Naive thymus-derived CD8-positive, alpha-beta T cell (primary cell): ENCODE results near the gene NTSR2. TPM values are rescaled to one million over a fixed set of nuclear protein-coding genes. Genes with fewer than 3 reads are reported as not detected.

ENCODE experiments used
- ATAC-seq, 2 donors: fragments of 150-1000 bp; cut with Tn5 transposase in 1 of 2; sonication (Bioruptor Pico), chemical (Tn5 transposase) in 1 of 2; 1 replicate in 1 of 2; 2 replicates in 1 of 2; pipeline ENCODE4 v1.10.0; 2021; ENCODE audit warnings: mild to moderate bottlenecking in 2 of 2, moderate library complexity in 2 of 2
- POLR2A ChIA-PET: fragments of 350-600 bp; sonication (Branson Sonifier 250); formaldehyde crosslinking; loops from one replicate; lab custom pipeline; 2021; ENCODE audit warnings: antibody characterized with exemption; lab: Charles Lee
- DNase-seq, 10 donors: peaks; one replicate each; pipeline versions ENCODE4 v3.0.0 to v3.0.0-alpha.2; 2020 to 2022
- H3K27ac Mint-ChIP-seq, 10 donors: one replicate each; pipeline ENCODE4 v1.8.0; 2020 to 2022; ENCODE audit warnings: mild to moderate bottlenecking in 10 of 10, mixed read lengths in 10 of 10, moderate library complexity in 4 of 10, inconsistent platforms in 1 of 10
- H3K27me3 Mint-ChIP-seq, 5 donors: one replicate each; pipeline ENCODE4 v1.8.0; 2021 to 2022; ENCODE audit warnings: mixed read lengths in 5 of 5
- H3K36me3 Mint-ChIP-seq, 3 donors: one replicate each; pipeline ENCODE4 v1.8.0; 2020 to 2022; ENCODE audit warnings: mixed read lengths in 3 of 3, mild to moderate bottlenecking in 2 of 3, inconsistent platforms in 1 of 3
- H3K4me1 Mint-ChIP-seq, 4 donors: one replicate each; pipeline ENCODE4 v1.8.0; 2021 to 2022; ENCODE audit warnings: mixed read lengths in 4 of 4
- H3K4me3 Mint-ChIP-seq, 10 donors: one replicate each; pipeline ENCODE4 v1.8.0; 2020 to 2022; ENCODE audit warnings: mild to moderate bottlenecking in 10 of 10, mixed read lengths in 10 of 10, moderate library complexity in 6 of 10, inconsistent platforms in 1 of 10
- H3K9me3 Mint-ChIP-seq, 9 donors: one replicate each; pipeline ENCODE4 v1.8.0; 2020 to 2022; ENCODE audit warnings: mixed read lengths in 9 of 9, mild to moderate bottlenecking in 3 of 9, inconsistent platforms in 1 of 9, moderate library complexity in 1 of 9
- polyA plus RNA-seq, 3 donors: library from polyadenylated mRNA; unstranded; fragments of 300-500 nt; fragmentation: Illumina TruSeq; gene quantifications; one replicate each; pipeline ENCODE4 v1.2.3, GENCODE V29; 2021
- total RNA-seq, 8 experiments: library from RNA in 2 of 8; stranded (reverse) in 2 of 8; gene quantifications; one replicate each; pipeline ENCODE4 v1.2.3 and lab custom pipeline; 2021 to 2026

Gene NTSR2
- total and polyA plus RNA-seq, 5 experiments from 2014 or later, result not detected

- Mint-ChIP-seq H3K4me1 (no peaks in the 10 kb centered on the region), H3K9me3 (peaks cover 0 to 10% (median 0%) of the 10 kb centered on the region in 9 donors), H3K36me3 (peaks cover 0 to 4% (median 0%) of the 10 kb centered on the region in 3 donors), H3K27ac (no peak overlapping the region), H3K27me3 (peaks cover 0 to 2% (median 0%) of the 10 kb centered on the region in 5 donors), H3K4me3 (no peak overlapping the region)
- DNase-seq, result no peak
- POLR2A ChIA-PET, result no interaction called here
- ATAC-seq, result no peak
Measured at GRCh38 chr2:11625671-11626070, 44.3 kb downstream of the NTSR2 start.

GRCh38 chr2:11624893-11625292, 45.1 kb downstream of the NTSR2 start:
- POLR2A ChIA-PET, result no interaction called here
- Mint-ChIP-seq H3K4me3 (no peak overlapping the region), H3K36me3 (peaks cover 0 to 4% (median 0%) of the 10 kb centered on the region in 3 donors), H3K4me1 (no peaks in the 10 kb centered on the region), H3K9me3 (peaks cover 0 to 10% (median 0%) of the 10 kb centered on the region in 9 donors), H3K27me3 (peaks cover 0 to 2% (median 0%) of the 10 kb centered on the region in 5 donors), H3K27ac (no peak overlapping the region)
- DNase-seq (no peak), ATAC-seq (no peak)

- Mint-ChIP-seq H3K9me3 (peaks cover 0 to 5% (median 0%) of the 10 kb centered on the region in 9 donors), H3K36me3 (peaks cover 0 to 1% (median 0%) of the 10 kb centered on the region in 3 donors), H3K27ac (no peak overlapping the region), H3K4me3 (no peak overlapping the region), H3K27me3 (peaks cover 0 to 2% (median 0%) of the 10 kb centered on the region in 5 donors), H3K4me1 (no peaks in the 10 kb centered on the region)
- POLR2A ChIA-PET, result no interaction called here
- ATAC-seq (no peak), DNase-seq (no peak)
Measured at GRCh38 chr2:11622611-11623010, 47.4 kb downstream of the NTSR2 start.

GRCh38 chr2:11621410-11621809, 48.6 kb downstream of the NTSR2 start:
- DNase-seq (no peak), ATAC-seq (no peak)
- Mint-ChIP-seq H3K4me3 (no peak overlapping the region), H3K27ac (no peak overlapping the region), H3K36me3 (no peaks in the 10 kb centered on the region), H3K9me3 (no peaks in the 10 kb centered on the region), H3K27me3 (peaks cover 0 to 2% (median 0%) of the 10 kb centered on the region in 5 donors), H3K4me1 (peaks cover 0 to 3% (median 0%) of the 10 kb centered on the region in 4 donors)
- POLR2A ChIA-PET, result no interaction called here

GRCh38 chr2:11618708-11619062, 51.3 kb downstream of the NTSR2 start:
- POLR2A ChIA-PET, result no interaction called here
- no peak for DNase-seq
- Mint-ChIP-seq H3K27ac (no peak overlapping the region), H3K9me3 (no peaks in the 10 kb centered on the region), H3K4me1 (peaks cover 0 to 3% (median 0%) of the 10 kb centered on the region in 4 donors), H3K36me3 (no peaks in the 10 kb centered on the region), H3K27me3 (peaks cover 0 to 2% (median 0%) of the 10 kb centered on the region in 5 donors), H3K4me3 (no peak overlapping the region)
- ATAC-seq, result no peak

- no peak overlapping the region for H3K4me3 Mint-ChIP-seq
- POLR2A ChIA-PET, result no interaction called here
- H3K27me3 Mint-ChIP-seq, result peaks cover 0 to 2% (median 0%) of the 10 kb centered on the region in 5 donors
- ATAC-seq (no peak), DNase-seq (no peak)
- no peaks in the 10 kb centered on the region for H3K9me3 Mint-ChIP-seq
- peaks cover 0 to 3% (median 0%) of the 10 kb centered on the region in 4 donors for H3K4me1 Mint-ChIP-seq
- no peaks in the 10 kb centered on the region for H3K36me3 Mint-ChIP-seq
- no peak overlapping the region for H3K27ac Mint-ChIP-seq
Measured at GRCh38 chr2:11617984-11618707, 51.8 kb downstream of the NTSR2 start.

GRCh38 chr2:11617527-11617926, 52.5 kb downstream of the NTSR2 start:
- no peak for ATAC-seq
- Mint-ChIP-seq H3K9me3 (no peaks in the 10 kb centered on the region), H3K27ac (peak overlapping the region in 1 of 10 donors; percentile 59), H3K4me3 (no peak overlapping the region), H3K27me3 (peaks cover 0 to 2% (median 0%) of the 10 kb centered on the region in 5 donors), H3K4me1 (peaks cover 0 to 3% (median 0%) of the 10 kb centered on the region in 4 donors), H3K36me3 (no peaks in the 10 kb centered on the region)
- POLR2A ChIA-PET, result no interaction called here
- no peak for DNase-seq

- Mint-ChIP-seq H3K4me1 (peaks cover 0 to 3% (median 0%) of the 10 kb centered on the region in 4 donors), H3K27ac (peak overlapping the region in 1 of 10 donors; percentile 24), H3K36me3 (no peaks in the 10 kb centered on the region), H3K4me3 (no peak overlapping the region), H3K27me3 (no peaks in the 10 kb centered on the region), H3K9me3 (no peaks in the 10 kb centered on the region)
- ATAC-seq (no peak), DNase-seq (no peak)
- POLR2A ChIA-PET, result no interaction called here
Measured at GRCh38 chr2:11616851-11617415, 53.1 kb downstream of the NTSR2 start.

GRCh38 chr2:11616097-11616687, 53.8 kb downstream of the NTSR2 start:
- Mint-ChIP-seq H3K4me3 (no peak overlapping the region), H3K9me3 (no peaks in the 10 kb centered on the region), H3K4me1 (peaks cover 0 to 3% (median 0%) of the 10 kb centered on the region in 4 donors), H3K27ac (no peak overlapping the region), H3K27me3 (no peaks in the 10 kb centered on the region), H3K36me3 (no peaks in the 10 kb centered on the region)
- DNase-seq (no peak), ATAC-seq (no peak)
- POLR2A ChIA-PET, result no interaction called here

- H3K36me3 Mint-ChIP-seq, result no peaks in the 10 kb centered on the region
- POLR2A ChIA-PET, result no interaction called here
- ATAC-seq (no peak), DNase-seq (no peak)
- H3K27me3 Mint-ChIP-seq, result no peaks in the 10 kb centered on the region
- H3K27ac Mint-ChIP-seq, result no peak overlapping the region
- H3K9me3 Mint-ChIP-seq, result no peaks in the 10 kb centered on the region
- no peak overlapping the region for H3K4me3 Mint-ChIP-seq
- H3K4me1 Mint-ChIP-seq, result peaks cover 0 to 3% (median 0%) of the 10 kb centered on the region in 4 donors
Measured at GRCh38 chr2:11615209-11615608, 54.8 kb downstream of the NTSR2 start.

- Mint-ChIP-seq H3K27ac (no peak overlapping the region), H3K27me3 (peaks cover 0 to 7% (median under 1%) of the 10 kb centered on the region in 5 donors), H3K9me3 (no peaks in the 10 kb centered on the region), H3K36me3 (no peaks in the 10 kb centered on the region), H3K4me1 (peaks cover 0 to 3% (median 0%) of the 10 kb centered on the region in 4 donors), H3K4me3 (no peak overlapping the region)
- ATAC-seq (no peak), DNase-seq (no peak)
- POLR2A ChIA-PET, result no interaction called here
Measured at GRCh38 chr2:11613297-11613696, 56.7 kb downstream of the NTSR2 start.

GRCh38 chr2:11612553-11613215, 57.3 kb downstream of the NTSR2 start:
- Mint-ChIP-seq H3K4me1 (peaks cover 0 to 3% (median 0%) of the 10 kb centered on the region in 4 donors), H3K4me3 (no peak overlapping the region), H3K27me3 (peaks cover 0 to 8% (median 1%) of the 10 kb centered on the region in 5 donors), H3K27ac (no peak overlapping the region), H3K9me3 (no peaks in the 10 kb centered on the region), H3K36me3 (no peaks in the 10 kb centered on the region)
- POLR2A ChIA-PET, result no interaction called here
- ATAC-seq (no peak), DNase-seq (no peak)

- ATAC-seq, result no peak
- Mint-ChIP-seq H3K27me3 (peaks cover 0 to 8% (median 1%) of the 10 kb centered on the region in 5 donors), H3K4me1 (no peaks in the 10 kb centered on the region), H3K36me3 (no peaks in the 10 kb centered on the region), H3K9me3 (no peaks in the 10 kb centered on the region), H3K27ac (no peak overlapping the region), H3K4me3 (no peak overlapping the region)
- POLR2A ChIA-PET, result no interaction called here
- DNase-seq, result no peak
Measured at GRCh38 chr2:11611251-11611650, 58.7 kb downstream of the NTSR2 start.
